Colonic mucosa (tissue), 4 donors: ENCODE measurements around the gene GTF3C5. TPM values are rescaled to one million over a fixed set of nuclear protein-coding genes. Genes with fewer than 3 reads are reported as not detected.

ENCODE experiments used
- DNase-seq: peaks from one replicate; pipeline ENCODE4 v3.0.0-alpha.2; 2020
- H3K27ac ChIP-seq: fragments of 200-600 bp; one replicate; pipeline ENCODE4 v1.8.0; 2021
- H3K27me3 ChIP-seq: fragments of 200-600 bp; one replicate; pipeline ENCODE4 v1.8.0; 2021
- H3K36me3 ChIP-seq: fragments of 200-600 bp; one replicate; pipeline ENCODE4 v1.8.0; 2021
- H3K4me1 ChIP-seq: fragments of 200-600 bp; one replicate; pipeline ENCODE4 v1.8.0; 2021; ENCODE audit warnings: mild to moderate bottlenecking
- H3K4me3 ChIP-seq: fragments of 200-600 bp; one replicate; pipeline ENCODE4 v1.8.0; 2021
- H3K9ac ChIP-seq, 2 donors: one replicate each; pipeline ENCODE4 v1.7.0; 2013; ENCODE audit warnings: control low read depth in 2 of 2, low read depth in 2 of 2, low read length in 2 of 2
- H3K9me3 ChIP-seq: fragments of 200-600 bp; one replicate; pipeline ENCODE4 v1.8.0; 2021
- CTCF ChIP-seq: fragments of 200-600 bp; IDR thresholded peaks from one replicate; pipeline ENCODE4 v1.8.0; 2022; ENCODE audit warnings: antibody characterized with exemption, mild to moderate bottlenecking
- intact Hi-C: fragments of 100-400 bp; cut with DNase I; formaldehyde crosslinking; loops from one replicate; pipeline ENCODE4 v1.14.1; 2022
- total RNA-seq, 2 donors: library from RNA; stranded (reverse); fragmentation: NEBNext Ultra II Directional in 1 of 2; extraction: Animal tissue kit (Norgen Biotek cat#: 25700) in 1 of 2; gene quantifications; one replicate each; pipeline ENCODE4 v1.2.1, GENCODE V29; 2021
- donor health status: healthy.
- donor health status: DM: no; HTN: no; CAD: no.
- donor health status: DM: no; HTN: no; CAD: no.

The GTF3C5 gene
- total RNA-seq, 2 donors from 2014 or later: 42.3 to 70.9 TPM

GRCh38 chr9:133026426-133026825 lies 4.4 kb upstream of the GTF3C5 start:
- TF ChIP-seq CTCF: no peak
- DNase-seq: no peak
- Histone ChIP-seq H3K27ac (no peak overlapping the region), H3K4me1 (no peaks in the 10 kb centered on the region), H3K9me3 (no peaks in the 10 kb centered on the region), H3K4me3 (no peak overlapping the region), H3K36me3 (no peaks in the 10 kb centered on the region), H3K9ac (no peak overlapping the region), H3K27me3 (no peaks in the 10 kb centered on the region)
- intact Hi-C loops: no loop called here

DNA sequence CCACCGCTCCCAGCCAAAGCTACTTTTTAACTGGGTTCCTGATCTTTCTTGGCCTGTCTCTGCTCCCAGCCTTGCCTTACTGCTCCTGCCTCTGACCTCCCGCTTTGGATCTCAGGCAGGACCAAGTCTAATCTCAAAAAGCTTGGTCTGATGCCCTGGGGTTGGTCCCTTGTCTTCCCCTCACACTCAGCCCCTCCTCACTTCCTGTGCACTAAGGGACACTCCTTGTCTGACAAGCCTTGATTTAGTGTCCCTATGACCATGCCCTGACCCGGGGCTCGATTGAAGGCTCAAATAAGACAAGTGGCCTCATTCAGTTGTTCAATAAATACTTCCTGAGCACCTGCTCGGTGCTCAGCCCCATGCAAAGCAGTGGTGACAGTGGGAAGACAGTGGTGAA lies 3.7 kb upstream of the GTF3C5 start:
- no peaks in the 10 kb centered on the region for H3K27me3 ChIP-seq
- no peak overlapping the region for H3K27ac ChIP-seq
- TF ChIP-seq CTCF: no peak
- H3K4me1 ChIP-seq: peaks cover 6% of the 10 kb centered on the region
- H3K9ac ChIP-seq: no peak overlapping the region
- H3K9me3 ChIP-seq: no peaks in the 10 kb centered on the region
- H3K4me3 ChIP-seq: no peak overlapping the region
- no peaks in the 10 kb centered on the region for H3K36me3 ChIP-seq
- no peak for DNase-seq
- intact Hi-C loops: no loop called here

DNA sequence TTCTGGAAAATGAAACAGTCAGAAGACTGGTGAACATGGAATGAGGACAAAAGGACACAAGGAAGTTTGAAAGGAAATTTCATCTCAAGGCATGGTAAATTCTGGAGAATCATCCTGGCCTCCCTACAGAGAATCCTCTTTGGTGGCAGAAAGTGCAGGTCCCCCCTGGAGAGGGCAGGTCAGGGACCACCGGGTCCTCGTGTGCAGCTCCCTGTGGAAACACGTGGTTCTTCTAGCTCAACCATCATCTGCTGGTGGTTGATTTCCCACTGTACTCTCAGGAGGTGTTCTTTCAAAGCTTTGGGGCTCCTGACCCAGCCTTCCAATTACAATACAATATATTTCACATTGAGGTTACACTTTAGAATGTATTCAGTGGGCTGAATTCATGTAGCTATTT lies 2.6 kb upstream of the GTF3C5 start:
- Histone ChIP-seq H3K9ac (no peak overlapping the region), H3K27ac (no peak overlapping the region), H3K4me1 (peaks cover 9% of the 10 kb centered on the region), H3K9me3 (no peaks in the 10 kb centered on the region), H3K36me3 (no peaks in the 10 kb centered on the region), H3K27me3 (no peaks in the 10 kb centered on the region), H3K4me3 (no peak overlapping the region)
- intact Hi-C loops: no loop called here
- no peak for TF ChIP-seq CTCF
- no peak for DNase-seq

GRCh38 chr9:133029994-133030316 lies 842 bp upstream of the GTF3C5 start:
- no peak for TF ChIP-seq CTCF
- Histone ChIP-seq H3K36me3 (no peaks in the 10 kb centered on the region), H3K9ac (peak overlapping the region; percentile 90 to 99), H3K4me3 (peak overlapping the region; percentile 77), H3K27ac (peak overlapping the region; percentile 78), H3K27me3 (no peaks in the 10 kb centered on the region), H3K9me3 (no peaks in the 10 kb centered on the region), H3K4me1 (peaks cover 9% of the 10 kb centered on the region)
- DNase-seq: no peak
- intact Hi-C loops: loop anchor here (5.0 kb wide), 1 partner anchor 117 kb away; no protein-coding TSS in a partner anchor

- intact Hi-C loops: loop anchor here (5.0 kb wide), 1 partner anchor 116 kb away; no protein-coding TSS in a partner anchor
- TF ChIP-seq CTCF: no peak
- peaks cover 9% of the 10 kb centered on the region for H3K4me1 ChIP-seq
Measured at GRCh38 chr9:133031130-133031422, 279 bp downstream of the GTF3C5 start.

DNA sequence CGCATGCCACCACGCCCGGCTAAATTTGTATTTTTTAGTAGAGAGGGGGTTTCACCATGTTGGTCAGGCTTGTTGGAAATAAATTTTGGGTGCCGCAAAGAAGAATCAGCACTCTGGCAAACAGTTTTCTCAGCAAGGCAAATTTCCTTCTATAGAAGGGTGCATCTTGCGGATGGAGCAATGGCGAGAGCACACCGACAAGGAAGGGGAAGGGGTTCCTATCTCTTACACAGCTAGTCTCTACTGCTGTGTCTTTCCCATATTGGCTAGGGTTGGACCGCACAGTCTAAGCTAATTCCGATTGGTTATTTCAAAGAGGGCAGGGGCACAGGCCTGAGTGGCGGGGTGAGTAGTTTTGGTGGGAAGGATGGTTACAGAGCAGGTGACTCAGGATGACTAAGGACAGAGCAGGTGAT lies 707 bp downstream of the GTF3C5 start:
- no peaks in the 10 kb centered on the region for H3K9me3 ChIP-seq
- intact Hi-C loops: loop anchor here (5.0 kb wide), 1 partner anchor 116 kb away; no protein-coding TSS in a partner anchor
- peak overlapping the region; percentile 90 to 93 for H3K9ac ChIP-seq
- H3K4me1 ChIP-seq: peaks cover 9% of the 10 kb centered on the region
- no peaks in the 10 kb centered on the region for H3K36me3 ChIP-seq
- H3K27ac ChIP-seq: no peak overlapping the region
- no peaks in the 10 kb centered on the region for H3K27me3 ChIP-seq
- no peak for DNase-seq
- peak overlapping the region; percentile 77 for H3K4me3 ChIP-seq
- no peak for TF ChIP-seq CTCF

More at GRCh38 chr9:133031130-133031422, 279 bp downstream of the GTF3C5 start:
- no peak for DNase-seq
- Histone ChIP-seq H3K27ac (peak overlapping the region; percentile 78), H3K27me3 (no peaks in the 10 kb centered on the region), H3K36me3 (no peaks in the 10 kb centered on the region), H3K4me3 (peak overlapping the region; percentile 77), H3K9me3 (no peaks in the 10 kb centered on the region), H3K9ac (peak overlapping the region; percentile 90 to 93)
